HG02943 (cell line): ENCODE measurements around the gene USP3.
A peak's percentile ranks its signal among the peaks of the same experiment; 100 is the strongest.

Source experiments
- ATAC-seq: cut with Tn5 transposase; IDR thresholded peaks from one replicate; pipeline ENCODE4 v1.9.1; 2021; ENCODE audit warnings: mild to moderate bottlenecking, low read depth, moderate library complexity; ENCODE audit not compliant: unreplicated experiment

Gene USP3

GRCh38 chr15:63504247-63504978 lies at the start of gene USP3:
Gene USP3 (plus strand): TSS chr15:63504593. CDS start chr15:63504740, 147 bp downstream.
- peak; percentile 40 for ATAC-seq

GRCh38 chr15:63456258-63456657 lies 48.1 kb upstream of the USP3 start:
- ATAC-seq: no peak

GRCh38 chr15:63457379-63457778 lies 47.0 kb upstream of the USP3 start:
- no peak for ATAC-seq

- ATAC-seq: no peak
These were observed 46.4 kb upstream of the USP3 start for GRCh38 chr15:63458026-63458425.

- ATAC-seq: no peak
These were observed 45.5 kb upstream of the USP3 start for GRCh38 chr15:63458794-63459395.

GRCh38 chr15:63460210-63461155 lies 43.9 kb upstream of the USP3 start:
- ATAC-seq: no peak

GRCh38 chr15:63461230-63461985 lies 43.0 kb upstream of the USP3 start:
- ATAC-seq: no peak

GRCh38 chr15:63462088-63462487 lies 42.3 kb upstream of the USP3 start:
- ATAC-seq: no peak

- no peak for ATAC-seq
These were observed 41.4 kb upstream of the USP3 start for GRCh38 chr15:63463036-63463435.

- no peak for ATAC-seq
These were observed 40.6 kb upstream of the USP3 start for GRCh38 chr15:63463793-63464192.

GRCh38 chr15:63465104-63465503 lies 39.3 kb upstream of the USP3 start:
- no peak for ATAC-seq

GRCh38 chr15:63466378-63467192 lies 37.8 kb upstream of the USP3 start:
- ATAC-seq: no peak

- ATAC-seq: no peak
These were observed 35.2 kb upstream of the USP3 start for GRCh38 chr15:63469190-63469589.

- no peak for ATAC-seq
These were observed 34.4 kb upstream of the USP3 start for GRCh38 chr15:63469984-63470383.

- no peak for ATAC-seq
These were observed 31.2 kb upstream of the USP3 start for GRCh38 chr15:63473007-63473748.

GRCh38 chr15:63473749-63473998 lies 30.7 kb upstream of the USP3 start:
- no peak for ATAC-seq

- ATAC-seq: peak; percentile 18
These were observed 30.2 kb upstream of the USP3 start for GRCh38 chr15:63473999-63474809.

- peak; percentile 58 for ATAC-seq
These were observed 29.5 kb upstream of the USP3 start for GRCh38 chr15:63474810-63475316.
